GM21737 (cell line): ENCODE results near the gene SYVN1.
A peak's percentile ranks its signal among the peaks of the same experiment; 100 is the strongest.
"Not testable (repeated sequence)": the region's sequence is repeated elsewhere in the genome, so short reads cannot be mapped to it uniquely, and the experiment has no call there.

Source experiments
- ATAC-seq: cut with Tn5 transposase; IDR thresholded peaks from one replicate; pipeline ENCODE4 v1.9.1; 2021; ENCODE audit warnings: mild to moderate bottlenecking, moderate library complexity; ENCODE audit not compliant: unreplicated experiment

SYVN1 gene

GRCh38 chr11:65134240-65134951, at the start of gene SYVN1:
Gene SYVN1 (minus strand): TSS chr11:65134519. CDS start chr11:65133601, 918 bp downstream.
- ATAC-seq, result peak; percentile 50

GRCh38 chr11:65183201-65183891, 49.0 kb upstream of the SYVN1 start:
- no peak for ATAC-seq

- ATAC-seq, result no peak
These were observed 48.2 kb upstream of the SYVN1 start for GRCh38 chr11:65182258-65183170.

- peak; percentile 29 for ATAC-seq
These were observed 47.4 kb upstream of the SYVN1 start, which contains the start of gene CAPN1 for GRCh38 chr11:65181569-65182257. Gene CAPN1 (plus strand): TSS chr11:65181928. CDS start chr11:65182702, 774 bp downstream.

- ATAC-seq, result peak; percentile 58
These were observed 46.7 kb upstream of the SYVN1 start for GRCh38 chr11:65180877-65181568.

- not testable (repeated sequence) for ATAC-seq
These were observed 40.3 kb upstream of the SYVN1 start for GRCh38 chr11:65174571-65175010.

GRCh38 chr11:65172600-65172999, 38.3 kb upstream of the SYVN1 start:
- no peak for ATAC-seq

- ATAC-seq, result no peak
These were observed 35.8 kb upstream of the SYVN1 start, which contains the start of gene SPDYC for GRCh38 chr11:65170058-65170534. Gene SPDYC (plus strand): TSS chr11:65170233. CDS start chr11:65171358, 1,125 bp downstream.

GRCh38 chr11:65169164-65169641, 34.9 kb upstream of the SYVN1 start:
- ATAC-seq, result no peak

- ATAC-seq, result no peak
These were observed 33.3 kb upstream of the SYVN1 start for GRCh38 chr11:65167656-65168055.

GRCh38 chr11:65166893-65167292, 32.6 kb upstream of the SYVN1 start:
- ATAC-seq, result no peak

- no peak for ATAC-seq
These were observed 31.3 kb upstream of the SYVN1 start for GRCh38 chr11:65165410-65166317.

- no peak for ATAC-seq
These were observed 29.4 kb upstream of the SYVN1 start for GRCh38 chr11:65163684-65164083.

- ATAC-seq, result no peak
These were observed 26.3 kb upstream of the SYVN1 start for GRCh38 chr11:65160643-65161042.

GRCh38 chr11:65159012-65159411, 24.7 kb upstream of the SYVN1 start:
- ATAC-seq, result peak; percentile 60

- ATAC-seq, result no peak
These were observed 23.0 kb upstream of the SYVN1 start for GRCh38 chr11:65157336-65157735.

- ATAC-seq, result no peak
These were observed 22.6 kb upstream of the SYVN1 start for GRCh38 chr11:65156926-65157325.

GRCh38 chr11:65156256-65156655, 21.9 kb upstream of the SYVN1 start:
- no peak for ATAC-seq
